HG03060 (cell line): ENCODE measurements around the gene ZNF311.
"Not testable (repeated sequence)": the region's sequence is repeated elsewhere in the genome, so short reads cannot be mapped to it uniquely, and the experiment has no call there.

Experiments
- ATAC-seq: cut with Tn5 transposase; IDR thresholded peaks from one replicate; pipeline ENCODE4 v1.9.1; 2021; ENCODE audit warnings: low read depth, moderate number of reproducible peaks; ENCODE audit not compliant: unreplicated experiment

Gene ZNF311

DNA sequence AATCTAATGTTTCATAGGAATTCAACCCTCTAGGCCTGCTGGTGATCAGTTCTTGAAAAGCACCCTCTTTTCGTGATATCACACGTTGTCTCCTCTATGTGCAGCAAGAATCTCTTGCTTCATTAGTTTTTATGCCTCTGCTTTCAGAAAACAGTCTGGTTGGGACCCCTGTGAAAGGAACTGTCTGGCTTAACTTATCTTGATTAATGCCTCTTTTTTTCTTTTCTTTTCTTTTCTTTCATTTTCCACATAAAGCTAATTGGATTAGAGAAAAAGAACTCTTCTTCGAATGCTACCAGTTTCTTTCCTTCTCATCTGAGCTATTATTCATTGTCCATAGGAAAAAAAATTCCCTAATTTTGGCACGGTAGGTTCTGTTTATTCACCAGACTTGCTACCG, 21.3 kb downstream of the ZNF311 start:
- no peak for ATAC-seq

DNA sequence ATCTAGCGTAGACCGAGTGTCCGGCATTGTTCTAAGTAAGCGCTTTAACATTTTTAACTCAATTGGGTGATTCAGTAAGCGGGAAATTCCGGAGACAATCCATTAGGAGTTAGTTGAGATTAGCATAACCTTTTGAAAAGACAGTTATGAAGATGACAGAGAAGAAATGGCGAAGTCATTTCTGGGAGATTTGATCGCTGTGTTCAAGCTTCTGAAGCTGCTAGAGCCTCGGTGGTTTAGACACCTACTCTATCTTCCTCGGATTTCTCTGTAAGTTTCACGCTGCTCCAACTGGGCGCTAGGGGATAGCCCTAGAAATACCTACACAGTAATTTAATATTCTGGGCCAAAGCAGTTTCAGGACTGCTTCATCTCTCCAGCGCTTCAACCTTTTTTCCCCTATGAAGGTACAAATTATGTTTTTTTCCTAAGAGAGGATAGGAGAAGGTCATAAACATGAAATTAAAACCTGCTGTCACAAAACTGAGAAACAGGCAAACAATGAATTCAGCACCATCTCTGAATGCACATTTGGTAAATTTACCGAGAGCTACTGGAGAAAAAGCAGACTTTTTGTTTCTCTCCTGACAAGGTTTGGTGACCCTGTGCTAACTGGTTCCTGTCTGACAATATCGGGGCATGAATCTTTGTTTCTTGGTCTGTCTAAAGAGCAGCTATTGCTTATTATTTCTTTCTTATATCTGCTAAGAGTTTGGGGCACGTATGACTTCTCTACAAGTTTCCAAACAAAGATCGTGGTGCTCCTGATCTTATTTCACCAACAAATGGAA, 22.4 kb downstream of the ZNF311 start:
- no peak for ATAC-seq

DNA sequence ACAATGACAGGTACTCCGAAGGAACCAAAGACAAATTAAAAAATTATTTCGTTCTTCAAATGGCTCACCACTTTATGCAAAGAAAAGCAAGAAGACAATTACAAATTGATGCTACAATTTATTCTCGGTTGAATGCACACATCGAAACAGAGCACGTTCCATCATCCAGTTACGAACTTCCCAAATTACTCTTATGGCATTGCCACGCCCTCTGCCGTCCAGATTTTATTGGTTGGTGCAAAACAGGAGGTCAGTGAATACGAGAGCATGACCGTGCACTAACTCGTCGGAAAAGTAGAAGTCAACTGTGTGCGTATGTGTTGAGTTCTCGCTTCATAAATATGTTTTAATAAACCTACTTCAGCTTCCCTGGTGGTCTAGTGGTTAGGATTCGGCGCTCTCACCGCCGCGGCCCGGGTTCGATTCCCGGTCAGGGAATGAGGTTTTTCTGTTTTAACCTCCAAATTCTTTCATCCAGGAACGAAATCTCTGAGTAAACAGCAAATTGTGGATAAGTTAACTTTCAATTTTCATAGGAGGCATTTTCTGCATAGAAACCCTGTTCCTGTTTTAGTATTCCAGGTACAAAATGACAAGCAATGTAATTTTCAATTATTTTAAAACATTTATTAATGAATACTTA, 23.2 kb downstream of the ZNF311 start:
- no peak for ATAC-seq

DNA sequence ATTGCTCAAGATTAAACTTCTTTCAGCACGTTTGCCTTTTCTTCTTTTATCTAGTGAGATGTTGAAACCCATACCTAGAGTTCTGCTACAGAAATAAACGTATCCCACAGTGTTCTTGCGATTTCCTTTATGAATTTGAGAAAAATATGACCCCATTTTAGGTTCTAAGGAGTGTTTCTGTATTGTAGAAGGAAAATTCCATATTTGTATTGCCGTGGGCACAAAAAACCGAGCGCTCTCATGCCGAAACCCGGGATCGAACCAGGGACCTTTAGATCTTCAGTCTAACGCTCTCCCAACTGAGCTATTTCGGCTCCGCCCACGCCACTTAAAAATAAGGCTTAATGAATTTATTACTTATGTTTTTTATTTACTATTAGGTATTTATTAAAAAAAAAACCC, 23.7 kb downstream of the ZNF311 start:
- ATAC-seq = no peak

DNA sequence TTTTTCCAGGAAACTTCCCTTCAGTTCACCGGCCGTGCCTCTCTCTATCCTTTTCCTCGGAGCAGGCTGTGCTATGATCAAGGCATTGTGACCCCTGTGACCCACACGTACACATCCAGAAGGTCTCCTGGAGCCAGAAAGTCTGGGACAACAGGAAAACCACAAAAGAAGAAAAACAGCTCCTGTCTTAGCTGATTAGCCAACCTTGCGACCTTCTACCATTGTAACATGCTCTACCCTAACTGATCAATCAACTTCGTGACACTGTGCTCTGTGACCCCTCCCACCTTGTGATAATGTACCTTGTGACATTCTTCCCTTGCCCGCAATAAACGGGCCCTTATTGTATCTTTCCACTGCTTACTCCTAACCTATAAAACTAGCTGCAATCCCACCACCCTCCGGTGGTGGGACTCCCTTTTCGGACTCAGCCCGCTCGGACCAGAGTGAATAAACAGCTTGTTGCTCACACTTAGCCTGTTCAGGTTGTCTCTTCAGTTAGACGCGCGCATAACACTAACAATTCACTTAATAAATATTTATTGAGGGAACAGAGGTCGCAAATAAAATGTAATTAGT, 24.2 kb downstream of the ZNF311 start:
- ATAC-seq = no peak

DNA sequence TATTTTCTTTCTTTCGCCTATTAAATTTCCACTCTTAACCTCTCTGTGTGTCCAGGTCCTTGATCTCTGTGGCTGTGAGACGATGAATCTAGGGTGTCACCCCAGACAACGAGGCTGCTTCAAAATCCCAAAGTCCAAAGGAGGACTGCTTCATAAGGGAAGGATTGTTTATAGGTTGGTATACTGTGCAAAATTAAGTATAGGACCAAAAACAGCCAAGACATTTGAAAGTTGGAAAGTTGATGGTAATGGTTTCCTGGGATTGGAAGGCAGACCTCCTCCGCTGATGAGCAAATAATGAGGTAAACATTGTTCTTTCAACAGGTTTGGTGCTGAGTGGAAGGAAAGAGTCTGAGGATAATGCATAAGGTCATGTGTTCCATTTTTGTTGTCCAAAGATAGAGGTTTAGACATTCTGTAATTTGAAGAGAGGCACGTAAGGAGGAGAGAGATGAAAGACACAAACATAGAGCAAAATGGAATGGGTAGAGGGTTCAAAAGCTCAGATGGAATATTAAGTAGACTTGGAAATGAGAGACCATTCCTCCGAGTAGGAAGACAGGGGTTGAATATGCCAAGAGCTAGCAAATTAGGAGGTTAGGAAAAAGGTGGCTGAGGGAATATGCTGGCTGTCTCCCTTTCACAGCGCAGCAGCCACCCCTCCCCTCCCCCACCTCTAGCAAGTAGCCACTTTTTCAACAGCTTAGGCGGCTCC, 24.8 kb downstream of the ZNF311 start:
- ATAC-seq = no peak

DNA sequence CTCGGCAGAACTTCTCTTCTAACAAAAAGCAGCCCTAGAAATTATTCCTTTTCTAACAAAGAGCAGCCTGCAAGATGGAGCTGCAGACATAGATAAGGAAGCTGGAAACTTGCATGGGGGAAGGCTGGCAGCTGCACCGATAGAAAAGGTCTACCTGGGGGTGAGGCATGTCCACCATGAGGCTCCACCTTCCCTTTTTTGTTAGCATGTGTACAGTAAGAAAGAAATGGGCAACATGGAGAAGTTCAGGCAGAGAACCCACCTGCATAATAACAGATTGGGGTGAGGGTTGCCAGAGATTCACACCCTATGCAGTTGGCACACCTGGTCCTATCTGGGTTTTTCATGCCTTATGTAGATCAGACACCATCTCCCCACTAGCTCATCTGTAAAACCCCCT, 25.4 kb downstream of the ZNF311 start:
- ATAC-seq = no peak

DNA sequence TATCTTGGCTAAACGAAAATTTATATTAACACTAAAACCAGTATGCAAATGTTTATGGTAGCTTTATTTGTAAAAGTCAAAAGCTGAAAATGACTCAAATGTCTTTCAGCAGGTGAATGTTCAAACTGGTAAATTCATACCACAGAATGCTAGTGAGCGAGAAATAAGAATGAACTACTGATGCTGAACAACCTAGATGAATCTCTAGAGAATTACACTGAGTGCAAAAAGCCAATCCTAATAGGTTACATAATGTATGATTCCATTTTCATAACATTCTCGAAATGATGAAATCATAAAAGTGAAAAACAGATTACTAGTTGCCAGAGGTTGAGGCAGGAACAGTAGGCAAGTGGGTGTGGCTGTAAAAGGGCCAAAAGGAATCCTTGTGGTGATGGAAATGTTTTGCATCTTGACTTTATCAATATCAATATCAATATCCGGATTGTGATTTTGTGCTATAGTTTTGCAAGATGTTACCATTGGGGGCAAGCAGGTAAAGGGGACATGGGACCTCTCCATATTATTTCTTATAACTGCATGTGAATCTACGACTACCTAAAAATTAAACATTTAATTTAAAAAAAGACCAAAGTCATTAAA, 26.1 kb downstream of the ZNF311 start:
- ATAC-seq = peak; percentile 34

DNA sequence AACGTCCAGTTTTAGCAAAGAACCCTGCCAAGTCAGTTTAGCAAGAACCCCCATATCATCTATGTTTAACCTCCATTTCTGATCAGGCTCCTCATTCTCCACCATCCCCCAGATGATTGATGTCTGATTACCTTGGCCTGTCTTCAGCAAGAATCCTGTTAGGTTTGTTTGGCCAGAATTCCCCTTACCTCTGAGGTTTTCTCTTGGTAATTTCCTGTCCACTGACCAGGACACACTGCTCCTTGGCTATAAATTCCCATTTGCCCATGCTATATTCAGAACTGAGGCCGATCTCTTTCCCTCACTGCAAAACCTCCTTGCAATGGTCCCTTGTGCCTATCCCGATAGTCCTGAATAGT, 27.0 kb downstream of the ZNF311 start:
- ATAC-seq = no peak

DNA sequence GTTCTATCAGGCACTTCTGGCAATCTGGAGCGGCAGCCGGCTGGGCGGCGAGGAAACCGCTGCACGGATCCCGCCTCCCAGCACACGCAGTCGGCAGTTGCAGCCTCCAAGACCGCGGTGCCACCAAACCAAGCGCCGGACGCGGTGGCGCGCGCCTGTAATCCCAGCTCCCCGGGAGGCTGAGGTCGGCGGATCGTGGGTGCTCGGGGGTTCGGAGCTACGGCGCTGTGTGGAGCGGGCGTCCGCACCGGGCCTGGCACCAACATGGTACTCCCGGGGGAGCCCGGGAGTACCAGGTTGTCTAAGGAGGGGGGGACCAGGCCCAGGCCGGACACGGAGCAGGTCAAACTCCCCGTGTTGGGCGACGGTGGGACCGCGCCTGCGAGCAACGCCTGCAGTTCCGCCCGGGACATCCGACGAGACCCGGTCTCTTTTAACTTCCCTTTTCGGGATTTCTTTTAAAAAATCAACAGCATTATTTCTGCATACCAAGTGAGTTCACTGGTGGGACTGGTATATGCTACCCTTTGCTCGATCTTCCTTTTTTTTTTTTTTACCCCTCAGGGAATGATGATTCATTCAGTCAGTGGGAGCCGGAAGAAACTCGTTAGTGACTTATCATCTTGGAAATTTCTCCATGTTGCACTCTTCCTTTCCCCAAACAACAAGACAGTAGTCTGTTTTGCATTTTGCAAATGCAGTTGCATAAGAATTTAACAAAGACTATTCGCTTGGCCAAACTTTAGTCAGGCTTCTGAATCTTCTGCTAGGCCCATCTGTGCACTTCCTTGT, 27.6 kb downstream of the ZNF311 start:
- ATAC-seq = no peak

DNA sequence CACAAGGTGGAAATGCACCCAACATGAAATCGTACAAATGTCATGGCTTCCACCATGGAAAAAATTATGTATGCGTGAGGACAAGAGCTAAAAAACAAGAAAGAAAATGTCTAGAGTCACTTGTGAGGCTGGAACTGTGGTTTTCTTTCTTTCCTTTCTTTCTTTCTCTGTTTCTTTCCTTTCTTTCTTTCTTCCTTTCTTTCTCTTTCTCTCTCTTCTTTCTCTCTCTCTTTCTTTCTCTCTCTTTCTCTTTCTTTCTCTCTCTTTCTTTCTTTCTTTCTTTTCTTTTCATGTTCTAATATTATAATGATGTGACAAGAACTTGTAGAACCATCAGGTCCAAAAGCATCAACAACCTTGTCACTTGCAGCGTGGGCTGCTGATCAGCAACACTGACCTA, 28.4 kb downstream of the ZNF311 start:
- no peak for ATAC-seq

DNA sequence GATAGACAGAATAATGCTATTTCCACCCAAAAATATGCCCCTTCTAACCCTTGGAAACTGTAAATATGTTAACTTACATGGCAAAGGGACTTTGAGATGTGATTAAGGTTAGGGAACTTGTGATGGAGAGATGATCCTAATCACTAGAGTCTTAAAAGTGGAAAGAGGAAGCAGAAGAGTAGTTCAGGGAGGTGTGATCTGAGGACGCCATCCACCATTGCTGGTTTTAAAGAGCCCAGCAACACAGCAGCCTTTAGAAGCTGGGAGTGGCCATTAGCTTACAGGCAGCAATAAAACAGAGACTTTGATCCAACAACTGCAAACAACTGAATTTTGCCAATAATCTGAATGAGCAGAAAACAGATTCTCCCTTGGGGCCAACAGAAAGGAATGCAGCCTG, 30.6 kb downstream of the ZNF311 start:
- no peak for ATAC-seq

DNA sequence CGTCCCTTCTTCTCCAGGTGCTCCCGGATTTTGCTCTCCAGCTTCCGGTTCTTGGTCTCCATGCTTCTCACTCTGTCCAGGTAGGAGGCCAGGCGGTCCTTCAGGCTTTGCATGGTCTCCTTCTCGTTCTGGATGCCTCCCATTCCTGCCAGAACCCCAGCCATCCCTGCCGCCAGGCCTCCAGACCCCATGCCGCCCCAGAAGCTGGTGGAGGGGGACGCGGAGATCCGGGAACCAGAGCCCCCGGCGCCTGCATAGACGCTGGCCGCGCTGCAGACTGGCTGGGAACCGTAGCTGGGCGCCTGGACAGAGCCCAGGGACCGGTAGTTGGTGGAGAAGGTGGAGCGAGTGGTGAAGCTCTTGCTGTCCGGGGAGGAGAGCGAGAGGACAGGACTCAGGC, 35.1 kb downstream of the ZNF311 start:
- not testable (repeated sequence) for ATAC-seq

DNA sequence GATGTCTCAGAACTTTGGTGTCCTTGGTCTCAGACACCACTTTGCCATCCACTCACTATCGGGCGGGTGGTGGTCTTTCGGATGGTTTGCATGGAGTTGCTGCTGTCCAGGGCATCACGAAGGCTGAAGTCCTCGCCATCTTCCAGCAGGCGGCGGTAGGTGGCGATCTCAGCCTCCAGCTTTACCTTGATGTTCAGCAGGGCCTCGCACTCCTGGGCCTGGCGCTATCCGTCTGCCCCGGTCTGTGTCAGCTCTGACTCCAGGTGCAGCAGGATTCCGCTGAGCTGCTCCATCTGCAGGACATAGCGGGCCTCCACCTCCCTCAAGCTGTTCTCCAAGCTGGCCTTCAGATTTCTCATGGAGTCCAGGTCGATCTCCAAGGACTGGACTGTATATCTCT, 36.0 kb downstream of the ZNF311 start:
- no peak for ATAC-seq

DNA sequence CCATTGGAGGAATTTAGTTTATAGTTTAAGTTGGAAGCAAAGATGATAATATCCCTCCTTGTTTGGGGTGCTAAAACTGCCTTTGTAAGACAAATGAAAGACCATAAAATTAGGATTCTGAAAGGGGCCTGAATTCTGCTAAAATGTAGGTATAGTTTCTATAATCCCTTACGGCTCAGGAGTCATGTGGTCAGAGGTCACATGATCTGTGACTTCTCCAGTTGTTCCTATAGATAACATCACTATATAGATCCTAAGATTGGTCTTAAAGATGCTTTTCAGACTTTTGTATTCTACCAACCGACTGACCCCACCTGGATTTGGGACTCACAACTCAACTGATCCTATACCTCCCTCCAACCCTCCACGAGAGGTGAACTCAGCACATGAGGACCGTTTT, 36.6 kb downstream of the ZNF311 start:
- no peak for ATAC-seq

DNA sequence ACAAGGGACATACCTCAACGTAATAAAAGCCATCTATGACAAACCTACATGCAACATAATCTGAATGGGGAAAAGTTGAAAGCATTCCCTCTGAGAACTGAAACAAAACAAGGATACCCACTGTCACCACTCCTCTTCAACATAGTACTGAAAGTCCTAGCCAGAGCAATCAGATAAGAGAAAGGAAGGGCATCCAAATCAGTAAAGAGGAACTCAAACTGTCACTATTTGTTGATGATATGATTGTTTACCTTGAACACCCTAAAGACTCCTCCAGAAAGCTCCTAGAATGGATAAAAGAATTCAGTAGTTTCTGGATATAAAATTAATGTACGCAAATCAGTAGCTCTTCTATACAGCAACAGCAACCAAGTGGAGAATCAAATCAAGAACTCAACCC, 39.4 kb downstream of the ZNF311 start:
- no peak for ATAC-seq

DNA sequence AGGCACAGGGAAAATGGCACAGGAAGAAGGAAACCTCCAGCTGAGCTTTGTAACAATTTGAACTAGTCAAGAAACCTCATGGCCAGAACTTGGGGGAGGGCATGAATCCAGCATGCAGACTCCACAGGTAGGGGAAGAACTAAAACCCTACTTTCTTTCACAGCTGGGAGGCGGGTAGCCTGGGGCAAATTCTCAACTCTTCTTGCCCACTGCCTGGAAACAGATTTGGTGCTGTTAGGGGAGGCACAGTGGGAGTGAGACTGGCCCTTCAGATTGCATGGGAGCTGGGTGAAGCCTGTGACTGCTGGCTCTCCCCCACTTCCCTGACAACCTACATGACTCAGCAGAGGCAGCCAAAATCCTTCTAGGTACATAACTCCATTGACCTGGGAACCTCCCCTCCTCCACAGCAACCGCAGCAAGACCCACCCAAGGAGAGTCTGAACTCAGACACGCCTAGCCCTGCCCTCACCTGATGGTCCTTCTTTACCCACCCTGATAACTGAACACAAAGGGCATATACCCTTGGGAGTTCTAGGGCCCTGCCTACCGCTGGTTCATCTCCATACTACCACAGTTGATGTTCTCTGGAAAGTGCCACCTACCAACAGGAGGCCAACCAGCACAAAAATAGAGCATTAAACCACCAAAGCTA, 44.1 kb downstream of the ZNF311 start:
- no peak for ATAC-seq

DNA sequence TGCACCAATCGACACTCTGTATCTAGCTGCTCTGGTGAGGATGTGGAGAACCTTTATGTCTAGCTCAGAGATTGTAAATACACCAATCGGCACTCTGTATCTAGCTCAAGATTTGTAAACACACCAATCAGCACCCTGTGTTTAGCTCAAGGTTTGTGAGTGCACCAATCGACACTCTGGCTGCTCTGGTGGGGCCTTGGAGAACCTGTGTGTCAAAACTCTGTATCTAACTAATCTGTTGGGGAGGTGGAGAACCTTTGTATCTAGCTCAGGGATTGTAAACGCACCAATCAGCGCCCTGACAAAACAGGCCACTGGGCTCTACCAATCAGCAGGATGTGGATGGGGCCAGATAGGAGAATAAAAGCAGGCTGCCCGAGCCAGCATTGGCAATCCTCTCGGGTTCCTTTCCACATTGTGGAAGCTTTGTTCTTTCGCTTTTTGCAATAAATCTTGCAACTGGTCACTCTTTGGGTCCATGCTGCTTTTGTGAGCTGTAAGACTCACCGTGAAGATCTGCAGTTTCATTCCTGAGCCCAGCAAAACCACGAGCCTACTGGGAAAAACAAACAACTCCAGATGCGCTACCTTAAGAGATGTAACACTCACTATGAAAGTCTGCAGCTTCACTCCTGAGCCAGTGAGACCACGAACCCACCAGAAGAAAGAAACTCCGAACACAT, 46.4 kb downstream of the ZNF311 start:
- not testable (repeated sequence) for ATAC-seq

DNA sequence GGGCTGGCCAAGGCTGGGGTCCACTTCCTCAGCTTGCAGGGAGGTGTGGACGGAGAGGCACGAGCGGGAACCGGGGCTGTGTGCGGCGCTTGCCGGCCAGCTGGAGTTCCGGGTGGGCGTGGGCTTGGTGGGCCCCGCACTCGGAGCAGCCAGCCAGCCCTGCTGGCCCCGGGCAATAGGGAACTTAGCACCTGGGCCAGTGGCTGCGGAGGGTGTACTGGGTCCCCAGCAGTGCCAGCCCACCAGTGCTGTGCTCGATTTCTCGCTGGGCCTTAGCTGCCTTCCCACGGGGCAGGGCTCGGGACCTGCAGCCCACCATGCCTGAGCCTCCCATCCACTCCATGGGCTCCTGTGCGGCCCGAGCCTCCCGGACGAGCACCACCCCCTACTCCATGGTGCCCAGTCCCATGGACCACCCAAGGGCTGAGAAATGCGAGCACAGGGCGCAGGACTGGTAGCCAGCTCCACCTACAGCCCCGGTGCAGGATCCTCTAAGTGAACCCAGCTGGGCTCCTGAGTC, 47.3 kb downstream of the ZNF311 start:
- not testable (repeated sequence) for ATAC-seq
